Tibial nerve (tissue), 4 donors: Measurements from ENCODE around the gene CHRNE.

Experiments
- EP300 ChIP-seq, 2 donors: sonication (generic); formaldehyde crosslinking; IDR thresholded peaks; one replicate each; pipeline ENCODE4 v1.6.1; 2017; ENCODE audit warnings: antibody characterized with exemption in 2 of 2, mild to moderate bottlenecking in 1 of 2
- TF ChIP-seq, protein P1 (sequence below), 5 experiments: fragments of 200-600 bp in 3 of 5; fragments of 450-650 bp in 2 of 5; sonication (generic) in 3 of 5; IDR thresholded peaks; one replicate each; pipeline ENCODE4 v1.5.1; 2016 to 2019; ENCODE audit warnings: antibody characterized with exemption in 5 of 5, mild to moderate bottlenecking in 3 of 5, moderate library complexity in 2 of 5

DNA sequence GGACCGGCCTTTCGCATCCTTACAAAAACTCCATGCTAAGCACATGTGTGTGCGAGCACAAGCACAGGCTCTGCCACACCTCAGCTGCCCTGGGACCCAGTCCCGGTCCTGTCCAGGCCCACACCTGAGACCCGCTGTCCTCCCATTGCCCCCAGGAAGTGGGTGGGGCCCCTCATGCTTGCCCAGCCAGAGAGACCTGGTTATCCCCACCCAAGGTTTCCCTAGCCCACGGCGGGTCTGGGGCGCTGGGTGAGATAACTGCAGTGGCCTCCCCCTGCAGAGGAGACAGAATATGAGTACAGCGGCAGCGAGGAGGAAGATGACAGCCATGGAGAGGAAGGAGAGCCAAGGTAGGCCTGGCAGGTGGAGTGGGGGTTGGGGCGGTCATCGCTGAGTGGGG lies 16.1 kb downstream of the CHRNE start:
- TF ChIP-seq, protein P1, sequence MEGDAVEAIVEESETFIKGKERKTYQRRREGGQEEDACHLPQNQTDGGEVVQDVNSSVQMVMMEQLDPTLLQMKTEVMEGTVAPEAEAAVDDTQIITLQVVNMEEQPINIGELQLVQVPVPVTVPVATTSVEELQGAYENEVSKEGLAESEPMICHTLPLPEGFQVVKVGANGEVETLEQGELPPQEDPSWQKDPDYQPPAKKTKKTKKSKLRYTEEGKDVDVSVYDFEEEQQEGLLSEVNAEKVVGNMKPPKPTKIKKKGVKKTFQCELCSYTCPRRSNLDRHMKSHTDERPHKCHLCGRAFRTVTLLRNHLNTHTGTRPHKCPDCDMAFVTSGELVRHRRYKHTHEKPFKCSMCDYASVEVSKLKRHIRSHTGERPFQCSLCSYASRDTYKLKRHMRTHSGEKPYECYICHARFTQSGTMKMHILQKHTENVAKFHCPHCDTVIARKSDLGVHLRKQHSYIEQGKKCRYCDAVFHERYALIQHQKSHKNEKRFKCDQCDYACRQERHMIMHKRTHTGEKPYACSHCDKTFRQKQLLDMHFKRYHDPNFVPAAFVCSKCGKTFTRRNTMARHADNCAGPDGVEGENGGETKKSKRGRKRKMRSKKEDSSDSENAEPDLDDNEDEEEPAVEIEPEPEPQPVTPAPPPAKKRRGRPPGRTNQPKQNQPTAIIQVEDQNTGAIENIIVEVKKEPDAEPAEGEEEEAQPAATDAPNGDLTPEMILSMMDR (IDR thresholded peaks at IDR 0.05), result no peak
- no peak for TF ChIP-seq EP300 (IDR thresholded peaks at IDR 0.05)
